Dermis microvascular lymphatic vessel endothelial cell (primary cell): ENCODE data around the gene KLF9. TPM values are rescaled to one million over a fixed set of nuclear protein-coding genes. Genes with fewer than 3 reads are reported as not detected.
A peak's percentile ranks its signal among the peaks of the same experiment; 100 is the strongest.
"Not testable (repeated sequence)": the region's sequence is repeated elsewhere in the genome, so short reads cannot be mapped to it uniquely, and the experiment has no call there.

ENCODE experiments used
- DNase-seq, 2 donors: peaks; one replicate each; pipeline versions ENCODE4 v3.0.0 to v3.0.0-alpha.2; 2010; ENCODE audit warnings: low read depth in 2 of 2
- total RNA-seq: library from RNA; depleted of rRNA; stranded (reverse); fragments of >200 nt; gene quantifications from 2 replicates; pipeline ENCODE4 v1.2.1, GENCODE V29; 2014

KLF9 gene
- total RNA-seq, 1 donor from 2014 or later = 16.7 TPM

DNA sequence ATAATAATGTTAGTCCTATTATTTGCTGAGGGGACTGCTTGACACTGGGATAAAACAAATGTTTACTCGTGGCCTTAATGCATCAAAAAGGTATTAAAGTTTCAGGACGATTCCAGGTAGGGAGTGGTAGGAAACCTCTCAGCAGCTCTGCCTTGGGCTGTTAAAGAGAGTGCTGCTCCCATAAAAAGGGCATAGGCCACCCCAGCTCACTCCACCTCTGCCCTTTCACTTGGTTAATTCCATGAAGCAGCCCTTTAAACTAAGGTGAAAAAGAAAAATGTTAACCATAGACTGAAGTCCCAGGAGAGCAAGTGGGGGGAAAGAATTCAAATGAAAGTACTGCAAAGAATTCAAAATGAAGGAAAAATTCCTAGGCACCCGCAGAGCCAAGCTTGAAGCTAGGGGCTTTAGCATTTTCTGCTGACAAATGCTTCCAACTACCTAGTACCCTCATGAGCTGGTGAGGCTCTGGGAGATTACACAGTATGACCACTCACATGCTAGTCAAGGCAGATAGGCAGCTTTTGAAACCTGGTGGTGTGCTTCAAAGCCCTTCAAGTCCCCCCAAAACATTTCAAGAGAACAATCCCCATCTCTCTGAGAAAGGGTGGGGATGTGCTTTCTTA, 8.5 kb downstream of the KLF9 start:
- no peak for DNase-seq

DNA sequence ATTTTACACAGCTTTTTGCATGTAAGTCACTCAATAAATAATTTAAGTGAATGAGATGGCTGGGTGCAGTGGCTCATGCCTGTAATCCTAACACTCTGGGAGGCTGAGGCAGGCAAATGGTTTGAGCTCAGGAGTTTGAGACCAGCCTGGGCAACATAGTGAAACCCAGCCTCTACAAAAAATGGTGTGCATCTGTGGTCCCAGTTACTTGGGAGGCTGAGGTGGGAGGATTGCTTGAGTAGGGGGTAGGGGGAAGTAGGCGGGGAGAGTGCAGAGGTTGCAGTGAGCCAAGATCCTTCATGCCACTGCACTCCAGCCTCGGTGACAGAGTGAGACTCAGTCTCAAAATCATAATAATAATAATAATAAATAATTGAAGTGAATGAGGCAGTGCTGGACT, 10.2 kb downstream of the KLF9 start:
- DNase-seq = no peak

DNA sequence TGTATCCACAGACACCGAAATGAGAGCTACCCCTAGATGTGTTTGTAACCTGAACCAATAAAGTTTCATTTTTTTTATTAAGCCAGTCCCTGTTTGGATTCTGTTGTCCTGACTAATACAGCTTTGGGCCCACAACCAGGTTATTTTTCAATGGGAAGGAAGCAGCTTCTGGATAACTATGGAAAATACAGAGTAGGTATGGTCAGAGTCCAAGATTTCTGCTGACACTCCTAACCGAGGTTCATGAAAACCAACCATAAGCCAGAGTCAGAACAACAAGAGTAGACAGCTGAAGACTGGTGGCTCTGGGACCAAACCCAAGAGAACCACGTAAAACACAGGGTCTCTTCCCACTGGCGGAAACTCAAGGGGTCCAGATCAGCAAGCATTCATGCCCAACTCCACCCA, 10.8 kb downstream of the KLF9 start:
- peak; percentile 85 to 95 for DNase-seq

DNA sequence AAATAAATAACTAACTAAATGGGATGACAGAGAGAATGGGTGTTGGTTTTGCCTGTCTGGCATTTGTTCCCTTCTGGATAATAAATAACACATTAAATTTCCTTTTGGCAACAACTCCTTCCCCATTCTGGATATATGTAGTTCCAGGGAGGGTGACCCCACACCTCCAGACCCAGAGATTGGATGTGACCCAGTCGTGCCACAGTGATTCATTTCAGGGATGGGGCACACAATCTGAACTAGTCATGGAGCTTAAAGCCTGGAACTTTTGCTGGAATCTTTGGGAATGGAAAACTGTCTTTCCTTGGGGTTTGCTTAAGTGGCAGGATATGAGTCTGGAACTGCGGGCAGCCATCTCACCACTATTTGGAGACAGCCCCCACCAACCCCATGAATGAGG, 11.3 kb downstream of the KLF9 start:
- DNase-seq = no peak

DNA sequence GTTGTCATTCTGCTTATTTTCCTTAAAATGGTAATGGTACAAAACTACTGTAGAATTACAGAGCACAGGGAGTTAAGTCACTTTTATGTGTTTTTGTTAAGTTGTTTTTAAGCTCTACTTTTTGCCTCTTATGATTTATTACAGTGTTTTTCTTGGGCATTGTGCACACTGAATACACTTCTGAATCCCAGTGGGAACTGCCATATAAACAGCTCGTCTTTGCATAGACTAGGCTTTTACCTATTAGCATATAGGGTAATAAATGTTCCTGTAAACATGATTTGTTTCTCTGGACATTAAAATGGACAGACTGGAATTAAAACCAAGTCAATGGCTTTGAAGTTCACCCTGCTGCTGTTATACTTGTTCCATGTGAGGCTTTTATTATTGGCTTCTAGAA, 12.2 kb downstream of the KLF9 start:
- no peak for DNase-seq

DNA sequence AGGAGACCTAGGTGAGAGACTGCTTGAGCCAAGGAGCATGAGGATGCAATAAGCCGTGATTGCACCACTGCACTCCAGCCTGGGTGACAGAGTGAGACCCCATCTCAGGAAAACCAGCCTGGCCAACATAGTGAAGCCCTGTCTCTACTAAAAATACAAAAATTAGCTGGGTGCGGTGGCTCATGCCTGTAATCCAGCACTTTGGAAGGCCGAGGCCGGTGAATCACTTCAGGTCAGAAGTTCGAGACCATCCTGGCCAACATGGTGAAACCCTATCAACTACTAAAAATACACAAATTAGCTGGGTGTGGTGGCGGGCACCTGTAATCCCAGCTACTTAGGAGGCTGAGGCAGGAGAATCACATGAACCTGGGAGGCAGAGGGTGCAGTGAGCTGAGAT, 13.2 kb downstream of the KLF9 start:
- not testable (repeated sequence) for DNase-seq

DNA sequence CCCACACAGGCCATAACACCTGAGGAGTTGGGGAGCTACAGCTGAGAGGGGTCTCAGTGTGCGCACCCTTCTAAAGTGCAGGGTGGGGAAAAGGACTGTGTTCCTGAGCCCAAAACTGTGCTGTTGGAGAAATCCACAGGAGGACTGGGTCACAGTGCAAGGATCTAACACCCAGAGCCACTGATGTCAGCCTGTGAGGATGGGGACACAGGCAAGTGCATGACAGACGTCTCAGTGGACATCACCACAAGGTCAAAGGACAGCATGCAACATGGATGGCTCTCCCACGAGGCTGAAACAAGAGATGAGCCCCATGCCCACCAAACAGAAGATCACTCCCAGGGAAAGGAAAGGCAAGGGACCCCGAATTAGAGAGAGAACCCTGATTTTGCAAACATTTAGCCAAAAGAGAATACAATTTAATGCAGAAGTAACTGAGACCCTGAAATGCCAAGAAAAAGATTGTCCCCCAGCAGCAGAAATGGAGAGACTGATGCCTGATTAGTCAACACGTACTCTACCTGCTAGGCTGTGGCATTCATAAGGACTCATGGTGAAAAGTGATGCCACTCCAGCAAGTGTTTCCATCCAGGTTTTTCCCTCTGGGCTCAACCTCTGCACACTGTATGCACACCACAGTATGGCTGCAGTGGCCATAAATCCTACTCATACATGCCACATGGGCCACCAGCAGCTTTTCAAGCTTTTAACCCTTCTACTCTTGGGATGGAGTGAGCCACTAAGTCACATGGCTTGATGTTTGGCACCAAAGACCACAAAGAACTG, 14.2 kb downstream of the KLF9 start:
- DNase-seq = no peak

DNA sequence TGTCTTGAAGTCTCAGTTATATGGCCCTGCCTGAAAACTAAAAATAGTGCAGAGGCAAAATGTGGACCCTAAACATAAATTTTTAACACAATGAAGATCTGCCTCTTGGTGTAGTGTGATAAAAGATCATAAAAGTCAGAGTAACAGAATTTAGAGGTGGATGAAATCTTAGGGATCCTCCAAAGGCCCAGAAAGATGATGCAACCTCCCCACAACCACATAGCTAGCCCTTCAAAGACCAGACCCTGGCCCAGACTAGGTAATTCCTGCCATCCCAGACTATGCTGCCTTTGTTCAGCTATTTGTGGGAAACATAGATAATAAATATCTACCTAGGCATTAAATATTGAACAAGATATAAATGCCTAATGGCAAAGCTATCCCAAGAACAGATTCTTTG, 15.3 kb downstream of the KLF9 start:
- DNase-seq = no peak

DNA sequence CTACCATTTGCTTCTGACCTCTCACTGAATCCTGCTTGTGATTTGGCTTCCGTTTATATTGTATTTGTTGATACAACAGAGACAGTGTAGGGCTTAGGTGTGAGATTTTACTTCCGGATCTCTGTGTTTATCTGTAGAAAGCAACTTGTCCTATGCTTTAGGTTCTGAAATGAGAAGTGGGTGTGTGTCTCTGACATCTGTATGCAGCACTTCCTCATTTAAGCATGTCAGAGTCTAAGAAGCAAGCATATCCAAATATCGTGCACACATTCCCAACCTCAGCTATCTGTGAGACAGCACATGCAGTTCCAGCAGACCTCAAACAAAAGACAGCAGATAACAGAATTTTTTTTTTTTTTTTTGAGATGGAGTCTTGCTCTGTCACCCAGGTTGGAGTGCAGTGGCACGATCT, 16.3 kb downstream of the KLF9 start:
- peak; percentile 36 to 38 for DNase-seq

DNA sequence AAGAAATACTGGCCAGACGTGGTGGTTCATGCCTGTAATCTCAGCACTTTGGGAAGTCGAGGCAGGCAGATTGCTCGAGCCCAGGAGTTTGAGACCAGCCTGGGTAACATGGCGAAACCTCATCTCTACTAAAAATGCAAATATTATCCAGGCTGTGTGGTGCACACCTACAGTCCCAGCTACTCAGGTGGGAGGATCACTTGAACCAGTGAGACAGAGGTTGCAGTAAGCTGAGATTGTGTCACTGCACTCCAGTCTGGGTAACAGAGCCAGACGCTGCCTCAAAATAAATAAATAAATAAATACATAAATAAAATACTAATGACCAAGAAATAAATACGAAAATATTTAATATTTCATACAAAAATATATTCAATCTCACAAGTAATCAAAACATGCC, 18.8 kb downstream of the KLF9 start:
- DNase-seq = no peak

DNA sequence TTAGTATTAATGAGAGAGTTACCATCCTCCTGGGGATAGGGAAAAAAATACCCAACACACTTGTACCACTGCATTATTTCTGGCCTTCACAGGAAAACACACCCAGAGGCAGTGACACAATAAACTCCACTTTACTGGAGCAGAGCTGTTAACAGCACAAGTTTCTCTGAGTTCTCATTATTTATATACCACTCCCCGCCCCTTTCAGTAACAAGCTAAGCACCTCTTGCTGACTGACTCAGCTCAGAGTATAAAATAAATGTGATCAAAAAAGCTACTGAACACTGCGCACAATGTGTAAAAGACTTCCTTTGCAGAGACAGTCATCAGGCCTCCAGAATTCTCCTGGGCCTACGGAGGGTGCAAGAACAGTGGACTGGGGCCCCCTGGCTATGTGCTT, 21.6 kb downstream of the KLF9 start:
- DNase-seq = peak in 1 of 2 donors; percentile 10

DNA sequence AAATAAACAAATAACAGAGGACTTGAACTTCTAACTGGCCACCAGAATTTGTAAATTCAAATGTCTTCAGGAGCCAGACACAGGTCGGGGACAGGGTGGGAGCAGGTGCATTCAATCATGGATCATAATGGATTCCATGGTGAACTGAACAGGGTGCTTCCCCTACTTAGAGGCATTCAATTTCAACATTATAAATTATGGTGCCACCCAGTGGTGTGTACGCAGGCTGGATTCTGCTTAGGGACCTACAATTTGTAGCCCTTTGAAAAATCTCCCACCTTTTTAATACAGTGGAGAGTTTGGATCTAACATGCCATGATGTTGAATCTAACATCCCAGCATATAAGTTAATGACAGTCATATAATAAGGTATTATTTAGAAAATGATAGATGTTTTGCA, 22.3 kb downstream of the KLF9 start:
- peak in 1 of 2 donors; percentile 21 for DNase-seq

DNA sequence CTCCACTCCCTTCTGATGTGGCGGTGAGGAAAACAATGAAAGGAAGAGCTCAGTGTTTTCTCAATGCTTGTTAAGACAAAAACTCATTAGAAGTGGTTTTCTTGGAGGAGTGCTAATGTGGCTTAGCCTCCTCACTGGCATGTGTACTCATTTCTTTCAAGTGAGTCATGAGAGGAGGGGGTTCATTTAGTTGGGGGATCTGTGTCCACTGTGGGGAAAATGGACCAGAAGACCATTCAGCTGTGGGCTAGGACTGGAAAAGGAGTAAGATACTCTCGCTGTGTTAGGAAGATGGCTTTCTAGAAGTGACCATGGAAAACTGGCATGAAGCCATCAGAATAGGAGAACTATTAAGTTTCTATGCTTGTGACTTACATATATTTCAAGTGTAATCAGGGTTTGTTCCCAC, 23.5 kb downstream of the KLF9 start:
- peak in 1 of 2 donors; percentile 38 for DNase-seq

DNA sequence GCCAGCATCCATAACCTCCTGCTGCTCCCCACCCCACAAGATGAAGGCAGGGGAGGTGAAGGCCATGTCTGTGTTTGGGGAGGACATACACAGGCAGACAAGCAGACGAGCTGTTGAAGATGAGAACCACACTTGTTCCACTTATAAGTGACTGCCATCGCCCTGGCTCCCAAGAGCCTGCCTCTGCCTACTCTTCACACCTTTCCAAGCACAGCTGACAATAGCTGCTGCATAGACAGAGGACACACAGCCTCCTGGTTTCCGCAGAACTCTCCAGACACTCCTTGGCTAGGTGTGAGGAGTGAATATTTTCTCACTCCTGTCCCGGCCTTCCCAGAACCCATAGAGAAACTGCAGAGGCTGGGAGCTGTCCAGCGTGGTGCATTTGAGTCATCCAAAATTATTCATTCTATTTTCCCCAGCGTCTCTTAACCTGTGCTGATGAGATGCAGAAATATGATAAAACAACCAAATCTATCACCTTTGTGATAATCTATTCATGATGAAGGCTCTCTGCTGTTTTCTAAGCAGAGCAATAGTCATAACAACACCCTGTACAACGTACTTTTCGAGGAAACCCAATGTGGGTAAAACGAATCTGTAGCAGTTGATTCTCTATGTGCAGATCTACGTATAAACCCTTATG, 24.7 kb downstream of the KLF9 start:
- peak in 1 of 2 donors; percentile 50 for DNase-seq

DNA sequence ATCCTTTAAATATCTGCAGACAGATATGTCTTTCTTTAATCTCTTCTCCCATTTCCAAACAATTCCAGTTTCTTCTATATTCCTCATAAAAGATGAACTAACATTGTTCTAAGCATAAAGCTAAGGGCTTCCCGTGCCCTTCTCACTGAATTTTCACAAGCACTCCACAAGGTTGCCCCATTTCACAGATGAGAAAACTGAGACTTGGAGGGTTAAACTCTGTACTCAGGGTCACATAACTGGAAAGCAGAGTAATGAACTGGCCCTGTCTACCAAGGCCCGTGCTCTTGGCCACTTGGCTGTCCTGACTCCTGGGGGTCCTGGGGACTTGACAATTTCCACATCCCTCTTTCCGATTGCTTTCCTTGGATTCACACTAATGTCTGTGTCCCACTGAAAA, 25.3 kb downstream of the KLF9 start:
- no peak for DNase-seq

DNA sequence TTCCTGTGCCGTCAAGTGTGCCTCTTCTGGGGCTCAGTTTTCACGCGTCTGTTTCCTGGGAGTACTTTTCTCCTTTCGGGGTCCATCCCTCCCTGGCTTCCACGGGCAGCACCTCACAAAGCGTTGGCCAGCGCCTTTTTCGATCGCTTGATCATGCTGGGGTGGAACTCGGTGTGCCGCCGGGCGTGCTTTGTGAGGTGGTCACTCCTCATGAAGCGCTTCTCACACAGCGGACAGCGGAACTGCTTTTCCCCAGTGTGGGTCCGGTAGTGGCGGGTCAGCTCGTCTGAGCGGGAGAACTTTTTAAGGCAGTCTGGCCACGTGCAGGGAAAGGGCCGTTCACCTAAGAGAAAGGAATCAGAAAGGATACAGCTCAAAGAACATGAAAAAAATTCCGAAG, 26.8 kb downstream of the KLF9 start:
- no peak for DNase-seq

DNA sequence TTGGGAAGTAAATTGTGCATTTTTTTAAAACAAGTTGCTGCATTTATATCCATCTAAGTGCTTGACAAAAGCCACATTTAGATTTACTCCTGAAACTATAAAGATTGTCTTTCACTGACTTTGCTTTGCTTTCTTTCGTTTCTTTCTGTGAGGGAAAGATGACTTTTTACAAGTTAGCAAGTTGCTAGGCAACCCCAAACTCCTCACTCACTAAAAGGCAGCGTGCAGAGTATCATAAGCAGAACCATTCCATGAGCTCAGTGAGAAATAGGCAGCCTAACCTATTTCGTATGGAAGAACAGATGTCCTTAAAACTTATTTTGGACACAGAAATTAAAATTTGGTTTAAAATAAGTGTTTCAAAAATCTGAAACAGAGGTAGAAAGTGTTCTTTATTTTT, 29.0 kb downstream of the KLF9 start:
- DNase-seq = no peak

DNA sequence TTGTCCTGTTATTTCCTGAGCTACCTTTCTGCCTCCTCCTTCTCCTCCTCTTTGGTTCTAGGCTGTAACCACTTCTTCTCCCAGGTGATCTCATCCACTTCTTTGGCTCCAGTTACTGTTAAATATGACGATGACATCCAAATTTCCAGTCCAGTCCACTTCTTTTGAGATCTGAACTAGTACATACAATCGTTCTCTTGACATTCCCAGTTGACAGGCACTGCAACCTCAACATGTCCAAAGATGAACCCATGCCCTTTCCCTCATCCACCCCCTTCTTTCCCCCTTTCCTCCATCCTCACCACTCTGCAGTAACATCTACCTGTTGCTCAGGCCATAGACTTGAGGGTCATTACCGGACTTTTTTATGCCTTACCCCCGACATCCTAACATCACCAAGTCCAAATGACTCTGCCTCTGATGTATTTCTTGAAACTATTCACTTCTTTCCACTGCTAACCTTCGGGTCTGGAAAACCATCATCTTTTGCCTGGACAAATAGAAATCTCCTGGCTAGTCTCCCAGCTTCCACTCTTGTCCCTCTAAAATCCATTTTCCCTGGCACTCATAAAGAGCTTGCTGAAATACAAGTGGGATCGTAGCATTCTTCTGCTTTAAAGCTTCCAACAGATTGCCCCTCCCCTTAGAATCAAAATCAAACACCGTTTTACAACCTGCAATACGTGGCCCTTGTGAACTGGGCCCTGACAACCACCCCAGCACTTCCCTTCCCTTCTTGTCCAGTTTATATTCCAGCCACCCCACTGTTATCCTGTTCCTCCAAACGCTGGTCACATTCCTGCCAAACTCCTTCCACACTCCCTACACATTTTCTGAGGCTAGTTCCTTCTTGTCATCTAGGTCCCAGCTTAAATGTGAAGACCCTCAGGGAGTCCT, 31.5 kb downstream of the KLF9 start:
- DNase-seq = no peak

DNA sequence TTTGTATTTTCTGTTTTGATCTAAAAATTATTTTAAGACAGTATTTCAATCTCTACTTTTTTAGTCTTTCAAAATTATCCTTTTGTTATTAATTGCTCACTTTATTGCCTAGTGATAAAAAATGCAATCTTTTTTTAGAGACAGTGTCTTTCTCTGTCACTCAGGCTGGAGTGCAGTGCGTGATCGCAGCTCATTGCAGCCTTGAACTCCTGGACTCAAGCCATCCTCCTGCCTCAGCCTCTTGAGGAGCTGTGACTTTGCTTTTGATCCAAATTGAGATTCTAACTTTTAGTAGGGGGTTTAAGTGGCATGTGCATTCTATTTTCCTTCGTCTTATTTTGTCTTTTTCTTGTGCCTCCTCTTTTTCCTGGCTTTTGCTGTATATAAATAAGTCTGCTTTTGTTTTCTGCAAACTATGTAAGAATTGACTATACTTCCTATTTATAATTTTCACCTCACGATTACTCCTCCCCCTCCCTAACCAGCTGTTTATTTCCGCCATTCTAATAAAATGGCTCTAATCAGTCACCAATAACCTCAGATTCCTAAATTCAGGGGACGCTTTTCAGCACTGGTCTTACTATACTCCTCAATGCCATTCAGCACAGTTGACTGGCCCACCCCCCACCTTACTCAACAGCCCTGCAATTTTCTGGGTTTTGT, 32.3 kb downstream of the KLF9 start:
- no peak for DNase-seq

DNA sequence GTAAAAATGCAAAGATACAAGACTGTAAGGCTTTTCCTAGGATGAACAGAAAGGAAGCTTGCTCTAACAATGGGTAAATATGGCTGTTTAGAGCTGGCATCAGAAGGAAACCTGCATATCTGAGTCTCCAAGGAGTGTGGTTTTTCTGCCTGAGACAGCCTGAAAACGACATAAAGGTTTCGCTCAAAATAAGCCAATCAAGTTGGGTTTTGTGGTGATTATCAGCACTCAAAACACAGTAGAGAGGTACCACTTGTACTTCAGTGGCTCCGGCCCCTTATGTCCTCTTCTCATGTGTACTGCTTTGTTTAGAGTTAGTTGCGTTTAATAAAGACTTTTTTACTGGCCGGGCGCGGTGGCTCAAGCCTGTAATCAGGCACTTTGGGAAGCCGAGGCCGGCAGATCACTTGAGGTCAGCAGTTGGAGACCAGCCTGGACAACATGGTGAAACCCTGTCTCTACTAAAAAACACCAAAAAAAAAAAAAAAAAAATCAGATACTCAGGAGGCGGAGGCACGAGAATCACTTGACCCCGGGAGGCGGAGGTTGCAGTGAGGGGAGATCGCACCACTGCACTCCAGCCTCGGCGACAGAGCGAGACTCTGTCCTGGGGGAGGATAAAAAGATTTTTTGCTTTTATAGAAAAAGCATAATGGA, 39.4 kb downstream of the KLF9 start:
- DNase-seq = no peak
